Kidney epithelial cell (primary cell): ENCODE data around the gene TRPM5. TPM values are rescaled to one million over a fixed set of nuclear protein-coding genes. Genes with fewer than 3 reads are reported as not detected.

ENCODE experiments used
- DNase-seq: peaks from one replicate; pipeline ENCODE4 v3.0.0-alpha.2; 2010; ENCODE audit warnings: low read depth
- H3K27me3 ChIP-seq: 2 replicates; pipeline ENCODE4 v1.6.0; 2011; ENCODE audit warnings: low read length; ENCODE audit not compliant: control insufficient read depth, insufficient read depth
- H3K36me3 ChIP-seq: 2 replicates; pipeline ENCODE4 v1.5.1; 2011; ENCODE audit warnings: low read length; ENCODE audit not compliant: control insufficient read depth, insufficient read depth
- H3K4me3 ChIP-seq: 2 replicates; pipeline ENCODE4 v1.5.1; 2011; ENCODE audit warnings: low read depth, mild to moderate bottlenecking, control low read depth, low read length
- total RNA-seq: library from RNA; depleted of rRNA; stranded (reverse); fragments of >200 nt; gene quantifications from 2 replicates; pipeline ENCODE4 v1.2.3, GENCODE V29; 2015
- TF ChIP-seq, protein P1 (sequence below): IDR thresholded peaks from 2 replicates; pipeline ENCODE4 v1.5.1; 2011; ENCODE audit warnings: mild to moderate bottlenecking, moderate library complexity, low read length, control low read depth, inconsistent platforms; ENCODE audit not compliant: insufficient read depth, poor library complexity, severe bottlenecking

The TRPM5 gene
- total RNA-seq, 1 donor from 2014 or later: not detected

GRCh38 chr11:2406451-2406850, 37.9 kb downstream of the TRPM5 start:
- Histone ChIP-seq H3K4me3 (no peak overlapping the region), H3K36me3 (peaks cover 3% of the 10 kb centered on the region), H3K27me3 (peaks cover 36% of the 10 kb centered on the region)
- DNase-seq: no peak
- TF ChIP-seq, protein P1, sequence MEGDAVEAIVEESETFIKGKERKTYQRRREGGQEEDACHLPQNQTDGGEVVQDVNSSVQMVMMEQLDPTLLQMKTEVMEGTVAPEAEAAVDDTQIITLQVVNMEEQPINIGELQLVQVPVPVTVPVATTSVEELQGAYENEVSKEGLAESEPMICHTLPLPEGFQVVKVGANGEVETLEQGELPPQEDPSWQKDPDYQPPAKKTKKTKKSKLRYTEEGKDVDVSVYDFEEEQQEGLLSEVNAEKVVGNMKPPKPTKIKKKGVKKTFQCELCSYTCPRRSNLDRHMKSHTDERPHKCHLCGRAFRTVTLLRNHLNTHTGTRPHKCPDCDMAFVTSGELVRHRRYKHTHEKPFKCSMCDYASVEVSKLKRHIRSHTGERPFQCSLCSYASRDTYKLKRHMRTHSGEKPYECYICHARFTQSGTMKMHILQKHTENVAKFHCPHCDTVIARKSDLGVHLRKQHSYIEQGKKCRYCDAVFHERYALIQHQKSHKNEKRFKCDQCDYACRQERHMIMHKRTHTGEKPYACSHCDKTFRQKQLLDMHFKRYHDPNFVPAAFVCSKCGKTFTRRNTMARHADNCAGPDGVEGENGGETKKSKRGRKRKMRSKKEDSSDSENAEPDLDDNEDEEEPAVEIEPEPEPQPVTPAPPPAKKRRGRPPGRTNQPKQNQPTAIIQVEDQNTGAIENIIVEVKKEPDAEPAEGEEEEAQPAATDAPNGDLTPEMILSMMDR: no peak

GRCh38 chr11:2404735-2405196, 39.5 kb downstream of the TRPM5 start:
- TF ChIP-seq, protein P1: no peak
- DNase-seq: no peak
- no peak overlapping the region for H3K4me3 ChIP-seq
- H3K36me3 ChIP-seq: peaks cover 3% of the 10 kb centered on the region
- H3K27me3 ChIP-seq: peaks cover 24% of the 10 kb centered on the region

GRCh38 chr11:2402890-2403645, 41.2 kb downstream of the TRPM5 start:
- Histone ChIP-seq H3K27me3 (peaks cover 7% of the 10 kb centered on the region), H3K4me3 (no peak overlapping the region), H3K36me3 (peaks cover 3% of the 10 kb centered on the region)
- TF ChIP-seq, protein P1: no peak
- DNase-seq: no peak

GRCh38 chr11:2402106-2402505, 42.2 kb downstream of the TRPM5 start:
- peaks cover 3% of the 10 kb centered on the region for H3K36me3 ChIP-seq
- no peak for DNase-seq
- no peak overlapping the region for H3K4me3 ChIP-seq
- peaks cover 6% of the 10 kb centered on the region for H3K27me3 ChIP-seq
- TF ChIP-seq, protein P1: no peak

DNA sequence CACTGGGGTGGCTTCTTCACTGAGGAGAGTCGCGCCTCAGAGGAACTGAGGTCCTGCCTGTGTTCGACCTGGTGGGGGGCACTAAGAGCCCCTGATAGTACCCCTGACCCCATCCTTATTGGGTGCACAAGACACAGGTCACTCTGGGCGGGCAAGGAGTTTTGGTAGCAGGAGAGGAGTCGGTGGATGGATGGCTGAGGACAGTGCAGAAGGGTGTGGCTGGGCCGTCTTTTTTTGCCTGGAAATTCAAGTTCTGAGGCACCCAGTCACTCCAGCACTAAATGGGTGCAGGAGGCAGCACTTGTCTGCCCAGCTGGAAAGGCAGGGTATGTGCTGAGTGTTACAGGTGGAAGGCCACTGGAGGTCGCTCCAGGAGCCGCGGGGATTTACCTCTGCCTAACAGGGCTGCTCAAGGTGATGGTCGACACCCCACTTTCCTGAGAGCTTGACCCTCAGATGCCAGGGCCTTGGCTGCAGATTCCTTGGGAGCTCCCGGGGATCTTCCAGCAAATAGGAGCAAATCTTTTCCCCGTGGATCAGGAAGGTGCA, 42.8 kb downstream of the TRPM5 start:
- H3K4me3 ChIP-seq: peak overlapping the region; percentile 94
- DNase-seq: no peak
- H3K27me3 ChIP-seq: peaks cover 6% of the 10 kb centered on the region
- peaks cover 3% of the 10 kb centered on the region for H3K36me3 ChIP-seq
- TF ChIP-seq, protein P1: no peak
